Neural crest cell (in vitro differentiated cells): ENCODE results near the gene RPS25. TPM values are rescaled to one million over a fixed set of nuclear protein-coding genes. Genes with fewer than 3 reads are reported as not detected.
"Not testable (repeated sequence)": the region's sequence is repeated elsewhere in the genome, so short reads cannot be mapped to it uniquely, and the experiment has no call there.

ENCODE experiments used
- DNase-seq: peaks from one replicate; pipeline ENCODE4 v3.0.0; 2021; ENCODE audit warnings: low read depth, mixed read lengths, low spot score
- H3K27ac Mint-ChIP-seq: one replicate; pipeline ENCODE4 v1.8.0; 2021; ENCODE audit warnings: mild to moderate bottlenecking, mixed read lengths; ENCODE audit not compliant: unreplicated experiment
- H3K27me3 Mint-ChIP-seq: 2 replicates; pipeline ENCODE4 v1.8.0; 2021; ENCODE audit warnings: low read depth, mild to moderate bottlenecking, mixed read lengths
- H3K36me3 Mint-ChIP-seq: 2 replicates; pipeline ENCODE4 v1.8.0; 2021; ENCODE audit warnings: low read depth, mild to moderate bottlenecking, mixed read lengths
- H3K4me1 Mint-ChIP-seq: 2 replicates; pipeline ENCODE4 v1.8.0; 2021; ENCODE audit warnings: mixed read lengths
- H3K4me3 Mint-ChIP-seq: one replicate; pipeline ENCODE4 v1.8.0; 2021; ENCODE audit warnings: mild to moderate bottlenecking, mixed read lengths
- H3K9me3 Mint-ChIP-seq: 2 replicates; pipeline ENCODE4 v1.8.0; 2021; ENCODE audit warnings: mixed read lengths
- CTCF ChIP-seq: fragments of 200-600 bp; sonication (generic); conservative IDR thresholded peaks from 2 replicates; pipeline ENCODE4 v1.5.0; 2021; ENCODE audit warnings: antibody characterized with exemption, mild to moderate bottlenecking
- total RNA-seq: library from RNA; stranded (reverse); gene quantifications from 2 replicates; pipeline ENCODE4 v1.2.1, GENCODE V29; 2021

RPS25 gene
- total RNA-seq, 1 donor from 2014 or later: 1,203 TPM

- no peak for DNase-seq
- H3K27me3 Mint-ChIP-seq: no peaks in the 10 kb centered on the region
- peaks cover 49% of the 10 kb centered on the region for H3K4me1 Mint-ChIP-seq
- H3K27ac Mint-ChIP-seq: no peak overlapping the region
- H3K4me3 Mint-ChIP-seq: peak overlapping the region; percentile 99
- no peaks in the 10 kb centered on the region for H3K9me3 Mint-ChIP-seq
- peaks cover 23% of the 10 kb centered on the region for H3K36me3 Mint-ChIP-seq
- no peak for TF ChIP-seq CTCF
Measured at GRCh38 chr11:119019996-119020395, 1.9 kb upstream of the RPS25 start.

DNA sequence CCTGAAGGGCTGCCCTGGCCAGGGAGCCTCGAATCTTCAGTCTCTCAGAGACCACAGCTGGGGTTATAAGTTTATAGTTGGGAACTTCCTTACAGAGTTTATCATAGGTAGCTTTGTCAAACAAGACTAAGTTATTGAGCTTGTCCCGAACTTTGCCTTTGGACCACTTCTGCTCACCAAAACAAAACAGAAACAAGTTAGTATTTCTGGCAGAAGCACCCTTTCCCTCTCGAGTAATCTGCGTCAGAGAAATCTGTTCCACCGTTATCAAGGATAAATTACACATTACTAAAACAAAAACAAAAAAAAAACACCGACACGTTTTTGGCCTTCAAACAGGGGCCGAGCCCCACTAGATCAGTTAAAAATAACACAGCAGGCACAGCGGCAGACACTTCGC is 766 bp downstream of the RPS25 start:
- not testable (repeated sequence) for H3K27me3 Mint-ChIP-seq, DNase-seq, H3K9me3 Mint-ChIP-seq
- peak overlapping the region; percentile 99 for H3K27ac Mint-ChIP-seq
- peaks cover 36% of the 10 kb centered on the region for H3K36me3 Mint-ChIP-seq
- peaks cover 49% of the 10 kb centered on the region for H3K4me1 Mint-ChIP-seq
- H3K4me3 Mint-ChIP-seq: peak overlapping the region; percentile 99

GRCh38 chr11:119016216-119017009 is 1.7 kb downstream of the RPS25 start:
- DNase-seq: no peak
- no peak for TF ChIP-seq CTCF
- H3K27ac Mint-ChIP-seq: no peak overlapping the region

DNA sequence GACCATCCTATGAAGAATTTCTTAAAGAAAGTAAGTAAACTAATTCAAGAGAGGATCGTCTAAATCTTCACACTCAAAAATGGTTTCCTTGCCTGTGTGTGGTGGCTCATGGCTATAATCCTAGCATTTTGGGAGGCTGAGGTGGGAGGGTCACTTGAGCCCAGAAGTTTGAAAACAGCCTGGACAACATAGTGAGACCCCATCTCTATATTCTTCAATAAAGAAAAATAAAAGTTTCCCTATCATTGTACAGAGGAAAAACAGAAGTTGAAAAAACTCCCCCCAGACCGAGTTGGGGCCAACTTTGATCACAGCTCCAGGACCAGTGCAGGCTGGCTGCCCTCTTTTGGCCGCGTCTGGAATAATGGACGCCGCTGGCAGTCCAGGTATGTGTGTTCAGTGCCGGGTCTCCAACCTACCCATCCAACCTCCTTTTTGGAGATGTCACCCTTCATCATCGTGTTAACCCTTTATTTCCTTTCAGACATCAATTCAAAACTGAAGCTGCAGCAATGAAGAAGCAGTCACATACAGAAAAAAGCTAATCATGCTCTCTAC is 3.0 kb downstream of the RPS25 start:
- H3K27me3 Mint-ChIP-seq: no peaks in the 10 kb centered on the region
- no peak for TF ChIP-seq CTCF
- no peak overlapping the region for H3K27ac Mint-ChIP-seq
- peaks cover 44% of the 10 kb centered on the region for H3K36me3 Mint-ChIP-seq
- no peak for DNase-seq
- H3K4me3 Mint-ChIP-seq: peak overlapping the region; percentile 72
- H3K9me3 Mint-ChIP-seq: no peaks in the 10 kb centered on the region
- peaks cover 42% of the 10 kb centered on the region for H3K4me1 Mint-ChIP-seq

More at GRCh38 chr11:119016216-119017009, 1.7 kb downstream of the RPS25 start:
- Mint-ChIP-seq H3K27me3 (no peaks in the 10 kb centered on the region), H3K9me3 (no peaks in the 10 kb centered on the region), H3K4me1 (peaks cover 46% of the 10 kb centered on the region), H3K36me3 (peaks cover 38% of the 10 kb centered on the region), H3K4me3 (peak overlapping the region; percentile 99)

- TF ChIP-seq CTCF: no peak
- Mint-ChIP-seq H3K27me3 (no peaks in the 10 kb centered on the region), H3K36me3 (peaks cover 42% of the 10 kb centered on the region), H3K4me3 (peak overlapping the region; percentile 71), H3K27ac (no peak overlapping the region), H3K9me3 (no peaks in the 10 kb centered on the region), H3K4me1 (peaks cover 35% of the 10 kb centered on the region)
- no peak for DNase-seq
Measured at GRCh38 chr11:119014209-119014924, 3.8 kb downstream of the RPS25 start.
